Mononuclear cell (primary cell): ENCODE measurements around the gene NFE2L2. TPM values are rescaled to one million over a fixed set of nuclear protein-coding genes. Genes with fewer than 3 reads are reported as not detected.

Experiments used
- H3K27me3 ChIP-seq: 2 replicates; pipeline ENCODE4 v1.6.0; 2011; ENCODE audit warnings: low read length, control low read depth; ENCODE audit not compliant: insufficient read depth
- H3K4me1 ChIP-seq: 2 replicates; pipeline ENCODE4 v1.5.1; 2011; ENCODE audit warnings: mild to moderate bottlenecking, low read length, control low read depth; ENCODE audit not compliant: insufficient read depth
- H3K4me3 ChIP-seq: 2 replicates; pipeline ENCODE4 v1.5.1; 2011; ENCODE audit warnings: mild to moderate bottlenecking, low read length, moderate library complexity
- H3K9me3 ChIP-seq: 2 replicates; pipeline ENCODE4 v1.5.1; 2011; ENCODE audit warnings: low read depth, mild to moderate bottlenecking, control low read depth, low read length
- total RNA-seq: library from RNA; depleted of rRNA; stranded (reverse); fragments of >200 nt; gene quantifications from one replicate; pipeline ENCODE4 v1.2.3, GENCODE V29; 2012

NFE2L2 gene
- total RNA-seq, 1 donor = 123 TPM

- Histone ChIP-seq H3K4me3 (no peak overlapping the region), H3K27me3 (no peaks in the 10 kb centered on the region), H3K9me3 (no peaks in the 10 kb centered on the region), H3K4me1 (peaks cover 38% of the 10 kb centered on the region)
These were observed 21.6 kb upstream of the NFE2L2 start for GRCh38 chr2:177285892-177286715.

DNA sequence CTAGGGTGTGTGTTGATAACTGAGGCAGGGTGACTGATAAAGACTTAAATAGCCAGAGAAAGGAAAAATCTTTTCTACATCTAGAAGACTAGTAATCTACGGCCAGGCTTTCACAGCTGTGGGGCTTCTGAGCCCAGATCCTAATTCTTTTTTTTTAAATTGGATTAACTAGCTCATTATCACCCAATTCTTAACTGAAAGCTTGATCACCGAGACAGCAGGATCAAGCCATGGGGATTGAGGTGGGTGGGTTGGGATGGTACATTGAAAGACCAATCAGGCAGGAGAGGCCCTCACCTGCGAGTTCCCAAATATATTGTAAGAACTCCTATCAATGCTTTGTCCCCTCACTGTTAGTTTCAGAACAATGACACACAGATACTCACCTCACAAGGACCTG is 20.0 kb upstream of the NFE2L2 start:
- H3K4me3 ChIP-seq = no peak overlapping the region
- peaks cover 33% of the 10 kb centered on the region for H3K4me1 ChIP-seq

GRCh38 chr2:177283906-177284305 is 19.4 kb upstream of the NFE2L2 start:
- no peaks in the 10 kb centered on the region for H3K9me3 ChIP-seq
- no peak overlapping the region for H3K4me3 ChIP-seq
- H3K4me1 ChIP-seq = peaks cover 32% of the 10 kb centered on the region
- H3K27me3 ChIP-seq = no peaks in the 10 kb centered on the region

More for the DNA sequence above, 20.0 kb upstream of the NFE2L2 start:
- Histone ChIP-seq H3K9me3 (no peaks in the 10 kb centered on the region), H3K27me3 (no peaks in the 10 kb centered on the region)

GRCh38 chr2:177282787-177283572 is 18.5 kb upstream of the NFE2L2 start:
- Histone ChIP-seq H3K9me3 (no peaks in the 10 kb centered on the region), H3K4me3 (no peak overlapping the region), H3K4me1 (peaks cover 32% of the 10 kb centered on the region), H3K27me3 (no peaks in the 10 kb centered on the region)

DNA sequence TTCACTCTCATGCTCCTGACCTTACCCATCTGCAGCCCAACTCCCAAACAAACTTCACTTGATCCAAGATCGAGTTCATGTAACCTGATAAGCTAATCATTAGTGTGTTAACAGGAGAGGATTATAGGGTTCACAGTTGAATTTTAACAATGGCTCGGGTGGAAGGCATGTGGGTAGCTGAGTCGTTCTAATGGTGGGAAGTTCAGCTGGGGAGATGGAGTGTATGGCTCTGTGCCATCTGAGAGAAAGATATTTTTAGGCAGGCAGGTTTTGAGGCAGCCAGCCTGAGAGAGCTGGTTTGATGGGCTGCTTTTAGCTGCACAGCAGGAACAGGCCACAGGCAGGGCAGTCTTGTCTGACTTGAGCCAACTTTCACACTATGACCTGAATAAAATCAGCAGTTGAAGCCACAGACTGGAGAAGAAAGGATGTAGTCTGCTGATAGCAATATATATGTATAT is 17.7 kb upstream of the NFE2L2 start:
- peaks cover 32% of the 10 kb centered on the region for H3K4me1 ChIP-seq
- no peaks in the 10 kb centered on the region for H3K9me3 ChIP-seq

GRCh38 chr2:177281400-177282180 is 17.1 kb upstream of the NFE2L2 start:
- Histone ChIP-seq H3K9me3 (no peaks in the 10 kb centered on the region), H3K4me3 (no peak overlapping the region), H3K4me1 (peaks cover 32% of the 10 kb centered on the region), H3K27me3 (no peaks in the 10 kb centered on the region)

More for the DNA sequence above, 17.7 kb upstream of the NFE2L2 start:
- H3K4me3 ChIP-seq = no peak overlapping the region
- no peaks in the 10 kb centered on the region for H3K27me3 ChIP-seq

- peaks cover 29% of the 10 kb centered on the region for H3K4me1 ChIP-seq
These were observed 15.3 kb upstream of the NFE2L2 start for GRCh38 chr2:177279847-177280246.

GRCh38 chr2:177275743-177276055 is 11.2 kb upstream of the NFE2L2 start:
- no peaks in the 10 kb centered on the region for H3K9me3 ChIP-seq
- no peaks in the 10 kb centered on the region for H3K27me3 ChIP-seq
- peaks cover 6% of the 10 kb centered on the region for H3K4me1 ChIP-seq
- H3K4me3 ChIP-seq = no peak overlapping the region

More at GRCh38 chr2:177279847-177280246, 15.3 kb upstream of the NFE2L2 start:
- H3K9me3 ChIP-seq = no peaks in the 10 kb centered on the region
- H3K27me3 ChIP-seq = no peaks in the 10 kb centered on the region
- H3K4me3 ChIP-seq = no peak overlapping the region

- no peaks in the 10 kb centered on the region for H3K27me3 ChIP-seq
- peaks cover under 1% of the 10 kb centered on the region for H3K4me1 ChIP-seq
- no peak overlapping the region for H3K4me3 ChIP-seq
- no peaks in the 10 kb centered on the region for H3K9me3 ChIP-seq
These were observed 10.7 kb upstream of the NFE2L2 start for GRCh38 chr2:177275040-177275742.

GRCh38 chr2:177273408-177273807 is 8.9 kb upstream of the NFE2L2 start:
- Histone ChIP-seq H3K27me3 (no peaks in the 10 kb centered on the region), H3K4me3 (no peak overlapping the region), H3K9me3 (no peaks in the 10 kb centered on the region), H3K4me1 (no peaks in the 10 kb centered on the region)

DNA sequence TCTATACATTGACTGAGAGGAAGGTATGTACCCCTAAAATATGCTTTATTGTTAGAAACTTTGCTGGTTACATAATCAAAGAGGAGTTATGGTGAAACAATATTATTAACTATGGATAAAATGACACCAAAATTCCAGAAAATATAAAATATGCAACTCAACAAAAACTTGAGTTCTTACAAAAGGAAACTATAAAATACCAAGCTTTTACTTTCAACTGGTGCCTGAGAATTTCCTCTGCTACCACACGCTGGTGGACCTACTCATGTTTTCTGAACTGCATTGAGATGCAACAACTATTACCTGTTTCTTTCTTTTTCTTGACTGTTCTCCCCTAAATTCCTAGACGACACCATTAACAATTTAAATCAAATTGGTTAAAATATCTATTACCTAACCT is 8.2 kb upstream of the NFE2L2 start:
- no peaks in the 10 kb centered on the region for H3K9me3 ChIP-seq
- H3K4me3 ChIP-seq = no peak overlapping the region
- H3K27me3 ChIP-seq = no peaks in the 10 kb centered on the region
- H3K4me1 ChIP-seq = no peaks in the 10 kb centered on the region

DNA sequence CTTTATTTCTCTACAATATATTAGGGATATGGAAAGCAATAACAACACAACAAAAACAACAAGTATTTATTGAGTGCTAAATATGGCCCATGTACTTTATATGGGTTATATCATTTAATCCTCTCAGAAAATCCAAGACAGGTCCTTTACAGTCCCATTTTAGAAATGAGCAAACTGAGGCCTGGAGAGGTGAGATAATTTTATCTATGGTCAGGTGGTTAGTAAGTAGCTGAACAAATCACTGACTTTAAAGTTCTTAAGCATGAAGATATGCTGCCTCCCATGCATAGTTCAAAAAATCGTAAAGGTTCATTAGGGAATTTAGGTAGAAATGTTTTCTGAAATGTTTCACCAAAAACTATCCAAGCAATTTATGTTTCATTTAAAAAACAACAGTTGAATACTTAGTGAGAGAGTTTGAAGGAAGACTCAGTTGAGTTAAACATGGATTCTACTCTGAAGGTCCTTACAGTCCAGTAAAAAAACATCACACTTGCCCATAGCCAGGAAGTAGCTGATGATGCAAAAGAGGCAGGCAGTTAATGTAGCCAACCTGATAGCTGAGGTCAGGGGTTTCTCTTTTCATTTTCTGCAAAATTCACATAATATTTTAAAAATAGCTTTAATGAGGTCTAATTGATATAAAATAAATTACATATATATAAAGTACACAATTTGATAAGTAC is 7.6 kb upstream of the NFE2L2 start:
- Histone ChIP-seq H3K4me1 (peaks cover 6% of the 10 kb centered on the region), H3K27me3 (no peaks in the 10 kb centered on the region), H3K4me3 (no peak overlapping the region), H3K9me3 (no peaks in the 10 kb centered on the region)

DNA sequence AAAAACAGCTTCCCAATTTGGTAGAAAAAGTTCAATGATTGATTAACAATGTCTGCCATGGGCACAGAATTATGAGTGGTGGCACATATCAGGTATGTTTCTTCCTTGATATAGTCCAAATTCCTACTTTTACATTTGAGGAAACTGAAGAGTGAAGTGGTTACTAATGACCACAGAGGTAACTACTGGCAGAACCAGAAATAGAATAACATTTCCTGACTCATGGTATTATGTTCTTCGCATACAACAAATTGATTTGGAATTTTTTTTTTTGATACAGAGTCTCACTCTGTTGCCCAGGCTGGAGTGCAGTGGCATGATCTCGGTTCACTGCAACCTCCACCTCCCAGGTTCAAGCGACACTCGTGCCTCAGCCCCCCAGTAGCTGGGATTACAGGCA is 6.0 kb upstream of the NFE2L2 start:
- no peak overlapping the region for H3K4me3 ChIP-seq
- H3K9me3 ChIP-seq = no peaks in the 10 kb centered on the region
- H3K27me3 ChIP-seq = no peaks in the 10 kb centered on the region
- H3K4me1 ChIP-seq = peaks cover 20% of the 10 kb centered on the region

- no peaks in the 10 kb centered on the region for H3K9me3 ChIP-seq
- H3K4me3 ChIP-seq = no peak overlapping the region
- H3K4me1 ChIP-seq = peaks cover 20% of the 10 kb centered on the region
- H3K27me3 ChIP-seq = no peaks in the 10 kb centered on the region
These were observed 4.4 kb upstream of the NFE2L2 start for GRCh38 chr2:177268901-177269300.
